Posterior cingulate gyrus (tissue), 11 donors: ENCODE measurements around the gene ZBTB48.

Experiments
- DNase-seq, 10 donors: peaks; one replicate each; pipeline versions ENCODE4 v3.0.0 to v3.0.0-alpha.2; 2020 to 2021; ENCODE audit warnings: mixed read lengths in 3 of 10
- intact Hi-C: fragments of 100-400 bp; cut with DNase I; formaldehyde crosslinking; loops from one replicate; pipeline ENCODE4 v1.15.1; 2023

Gene ZBTB48

GRCh38 chr1:6570987-6571386, 8.8 kb upstream of the ZBTB48 start:
- DNase-seq = no peak
- intact Hi-C loops = no loop called here

GRCh38 chr1:6572653-6573383, 7.0 kb upstream of the ZBTB48 start:
- intact Hi-C loops = no loop called here
- peak in 1 of 10 donors; percentile 49 for DNase-seq

- DNase-seq = no peak
- intact Hi-C loops = no loop called here
These were observed 5.7 kb upstream of the ZBTB48 start for GRCh38 chr1:6574025-6574620.

GRCh38 chr1:6574818-6575217, 5.0 kb upstream of the ZBTB48 start:
- DNase-seq = peak in 1 of 10 donors; percentile 69
- intact Hi-C loops = no loop called here

GRCh38 chr1:6577831-6578525, 1.8 kb upstream of the ZBTB48 start:
- no peak for DNase-seq
- intact Hi-C loops = no loop called here

GRCh38 chr1:6578624-6579373, 995 bp upstream of the ZBTB48 start:
- intact Hi-C loops = no loop called here
- DNase-seq = peak in 1 of 10 donors; percentile 55

GRCh38 chr1:6580119-6580592, 362 bp downstream of the ZBTB48 start:
- DNase-seq = no peak
- intact Hi-C loops = no loop called here

- intact Hi-C loops = no loop called here
- peak in 1 of 10 donors; percentile 75 for DNase-seq
These were observed 1.0 kb downstream of the ZBTB48 start for GRCh38 chr1:6580593-6581409.

GRCh38 chr1:6581561-6582305, 1.9 kb downstream of the ZBTB48 start:
- intact Hi-C loops = no loop called here
- peak in 1 of 10 donors; percentile 61 for DNase-seq

- DNase-seq = no peak
- intact Hi-C loops = no loop called here
These were observed 2.6 kb downstream of the ZBTB48 start for GRCh38 chr1:6582370-6582769.

- no peak for DNase-seq
- intact Hi-C loops = no loop called here
These were observed 4.6 kb downstream of the ZBTB48 start for GRCh38 chr1:6584126-6585080.

GRCh38 chr1:6585081-6585722, 5.4 kb downstream of the ZBTB48 start:
- DNase-seq = peak in 1 of 10 donors; percentile 78
- intact Hi-C loops = no loop called here

- DNase-seq = no peak
- intact Hi-C loops = no loop called here
These were observed 6.0 kb downstream of the ZBTB48 start for GRCh38 chr1:6585841-6586240.

- no peak for DNase-seq
- intact Hi-C loops = no loop called here
These were observed 6.6 kb downstream of the ZBTB48 start for GRCh38 chr1:6586404-6586816.

GRCh38 chr1:6587261-6588005, 7.6 kb downstream of the ZBTB48 start:
- intact Hi-C loops = no loop called here
- DNase-seq = peak; percentile 59 to 95 (median 76)

GRCh38 chr1:6588128-6588892, 8.5 kb downstream of the ZBTB48 start:
- intact Hi-C loops = no loop called here
- DNase-seq = peak in 2 of 10 donors; percentile 61 to 67
